HepG2 (cell line): ENCODE results near the gene EIF2S2. TPM values are rescaled to one million over a fixed set of nuclear protein-coding genes. Genes with fewer than 3 reads are reported as not detected.
A peak's percentile ranks its signal among the peaks of the same experiment; 100 is the strongest.

ENCODE experiments used
- CREB1 ChIP-seq, 2 experiments: fragments of 450-650 bp in 1 of 2; IDR thresholded peaks; 2 replicates each; pipeline ENCODE4 v1.6.1; 2016 to 2017; ENCODE audit warnings: control low read depth in 1 of 2, mild to moderate bottlenecking in 1 of 2, missing compliant biosample characterization in 1 of 2, missing genetic modification characterization in 1 of 2
- CSRNP1 ChIP-seq: sonication (generic); formaldehyde crosslinking; IDR thresholded peaks from 2 replicates; pipeline ENCODE4 v1.8.1; 2023; ENCODE audit warnings: mild to moderate bottlenecking, missing genetic modification reagents
- E2F2 ChIP-seq: sonication (generic); formaldehyde crosslinking; IDR thresholded peaks from 2 replicates; pipeline ENCODE4 v1.4.0; 2020; ENCODE audit warnings: missing genetic modification reagents, borderline replicate concordance
- EED ChIP-seq: sonication (generic); formaldehyde crosslinking; IDR thresholded peaks from 2 replicates; pipeline ENCODE4 v1.5.0; 2020; ENCODE audit warnings: mild to moderate bottlenecking, missing genetic modification reagents
- HNF4G ChIP-seq, 2 experiments: sonication (generic) in 1 of 2; formaldehyde crosslinking in 1 of 2; IDR thresholded peaks; 2 replicates each; pipeline versions ENCODE4 v1.4.0 to v1.6.1; 2011 to 2020; ENCODE audit warnings: borderline replicate concordance in 2 of 2, low read depth in 2 of 2, mild to moderate bottlenecking in 2 of 2, low read length in 1 of 2, missing genetic modification reagents in 1 of 2, moderate library complexity in 1 of 2
- JARID2 ChIP-seq: sonication (generic); formaldehyde crosslinking; IDR thresholded peaks from 2 replicates; pipeline ENCODE4 v1.8.1; 2023; ENCODE audit warnings: missing genetic modification reagents, inconsistent platforms; ENCODE audit not compliant: insufficient replicate concordance
- RFX1 ChIP-seq: fragments of 450-650 bp; IDR thresholded peaks from 2 replicates; pipeline ENCODE4 v1.6.1; 2017
- RFX5 ChIP-seq: IDR thresholded peaks from 2 replicates; pipeline ENCODE4 v1.6.1; 2011; ENCODE audit warnings: low read depth, low read length, improper control_type of control experiment
- SKIL ChIP-seq: sonication (generic); formaldehyde crosslinking; IDR thresholded peaks from 2 replicates; pipeline ENCODE4 v1.8.0; 2022; ENCODE audit warnings: missing genetic modification reagents, mild to moderate bottlenecking, moderate library complexity, borderline replicate concordance
- SMARCE1 ChIP-seq: fragments of 450-650 bp; IDR thresholded peaks from 2 replicates; pipeline ENCODE4 v1.6.1; 2017; ENCODE audit warnings: borderline replicate concordance
- SRSF4 ChIP-seq: fragments of 200-400 bp; formaldehyde crosslinking; IDR thresholded peaks from one replicate; pipeline ENCODE4 v1.6.1; 2018; ENCODE audit warnings: mild to moderate bottlenecking, low read depth, low read length, moderate library complexity; ENCODE audit not compliant: poor library complexity, severe bottlenecking
- TCF7 ChIP-seq: sonication (generic); IDR thresholded peaks from 2 replicates; pipeline ENCODE4 v1.6.1; 2016; ENCODE audit warnings: antibody characterized with exemption, low read depth
- TRIM24 ChIP-seq: sonication (generic); formaldehyde crosslinking; IDR thresholded peaks from 2 replicates; pipeline ENCODE4 v1.8.0; 2022; ENCODE audit warnings: mild to moderate bottlenecking, missing genetic modification reagents
- ZBTB33 ChIP-seq: sonication (generic); formaldehyde crosslinking; IDR thresholded peaks from 2 replicates; pipeline ENCODE4 v1.4.0; 2020; ENCODE audit warnings: missing genetic modification reagents
- ZKSCAN1 ChIP-seq: fragments of 150-350 bp; IDR thresholded peaks from 2 replicates; pipeline ENCODE4 v1.6.1; 2014; ENCODE audit warnings: low read length
- ZNF513 ChIP-seq: sonication (generic); formaldehyde crosslinking; conservative IDR thresholded peaks from 2 replicates; pipeline ENCODE4 v1.5.0; 2020; ENCODE audit warnings: missing genetic modification reagents
- ZNF746 ChIP-seq: sonication (generic); formaldehyde crosslinking; IDR thresholded peaks from 2 replicates; pipeline ENCODE4 v1.8.0; 2022; ENCODE audit warnings: mild to moderate bottlenecking, missing genetic modification reagents
- ZNF772 ChIP-seq: sonication (generic); formaldehyde crosslinking; IDR thresholded peaks from 2 replicates; pipeline ENCODE4 v1.5.0; 2020; ENCODE audit warnings: mild to moderate bottlenecking, missing genetic modification reagents
- polyA plus RNA-seq, 8 experiments: library from polyadenylated mRNA; depleted of rRNA in 3 of 8; stranded (reverse) in 7 of 8; unstranded in 1 of 8; fragments of >200 nt; fragmentation: Illumina TruSeq in 4 of 8; extraction: Trizol in 4 of 8; gene quantifications; 2 replicates each; pipeline versions ENCODE4 v1.2.1 to v1.2.3, GENCODE V29; 2011 to 2016; ENCODE audit warnings: low read depth in 4 of 8, missing spikeins in 1 of 8, mixed read lengths in 1 of 8; ENCODE audit not compliant: insufficient read depth in 1 of 8
- total RNA-seq, 5 experiments: library from RNA; depleted of rRNA; stranded (reverse); fragments of >200 nt; fragmentation: Illumina TruSeq; extraction: Trizol; gene quantifications; 2 replicates each; pipeline ENCODE4 v1.2.3, GENCODE V29; 2016; ENCODE audit warnings: low read depth in 1 of 5

Gene EIF2S2
- total and polyA plus RNA-seq, 2 of the 13 experiments (the other 11 are each of a cell fraction or from before 2014, with no cell fraction given) = 126 to 213 TPM

GRCh38 chr20:34069341-34070078, 42.5 kb downstream of the EIF2S2 start (continued):
- TF ChIP-seq ZBTB33 (CRISPR knock-in tag) = no peak
- peak; percentile 84 for TF ChIP-seq JARID2 (CRISPR knock-in tag)
- TF ChIP-seq SRSF4 = no peak
- no peak for TF ChIP-seq EED
- no peak for TF ChIP-seq TCF7
- TF ChIP-seq ZNF746 (CRISPR knock-in tag) = no peak
- no peak for TF ChIP-seq RFX1
- no peak for TF ChIP-seq HNF4G (IDR thresholded peaks at IDR 0.05; ENCODE audit: borderline replicate concordance, low read depth, low read length)
- TF ChIP-seq HNF4G (CRISPR knock-in tag; IDR thresholded peaks at IDR 0.05; ENCODE audit: borderline replicate concordance, low read depth) = no peak
- no peak for TF ChIP-seq TRIM24 (CRISPR knock-in tag)
- no peak for TF ChIP-seq RFX5
- no peak for TF ChIP-seq ZNF513
- TF ChIP-seq E2F2 (CRISPR knock-in tag) = no peak
- TF ChIP-seq SKIL (CRISPR knock-in tag) = no peak
- TF ChIP-seq ZKSCAN1 = peak; percentile 42; the same call in 1 of the 2 replicates
- TF ChIP-seq CSRNP1 = 0 out of 2 replicates have a peak, but pooled peaks have one; percentile 24
- no peak for TF ChIP-seq SMARCE1
- TF ChIP-seq ZNF772 (CRISPR knock-in tag) = no peak
- TF ChIP-seq CREB1 (IDR thresholded peaks at IDR 0.05) = no peak
- TF ChIP-seq CREB1 (CRISPR knock-in tag; IDR thresholded peaks at IDR 0.05) = no peak
